HG03457 (cell line): ENCODE results near the gene EXOSC5.
"Not testable (repeated sequence)": the region's sequence is repeated elsewhere in the genome, so short reads cannot be mapped to it uniquely, and the experiment has no call there.

ENCODE experiments used
- ATAC-seq: cut with Tn5 transposase; IDR thresholded peaks from one replicate; pipeline ENCODE4 v1.9.1; 2021; ENCODE audit warnings: moderate number of reproducible peaks; ENCODE audit not compliant: unreplicated experiment

Gene EXOSC5

DNA sequence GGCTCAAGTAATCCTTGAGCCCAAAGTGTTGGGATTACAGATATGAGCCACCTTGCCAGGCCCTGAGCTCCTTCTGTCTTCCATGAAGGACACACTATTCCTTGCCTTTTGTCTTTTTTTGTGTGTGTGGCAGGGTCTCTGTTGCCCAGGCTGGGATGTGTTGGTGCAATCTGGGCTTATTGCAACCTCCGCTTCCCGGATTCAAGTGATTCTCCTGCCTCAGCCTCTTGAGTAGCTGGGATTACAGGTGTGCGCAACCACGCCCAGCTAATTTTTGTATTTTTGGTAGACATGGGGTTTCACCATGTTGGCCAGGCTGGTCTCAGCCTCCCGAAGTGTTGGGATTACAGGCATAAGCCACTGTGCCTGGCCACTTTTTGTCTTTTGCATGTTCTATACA is 11.7 kb upstream of the EXOSC5 start:
- ATAC-seq = not testable (repeated sequence)

DNA sequence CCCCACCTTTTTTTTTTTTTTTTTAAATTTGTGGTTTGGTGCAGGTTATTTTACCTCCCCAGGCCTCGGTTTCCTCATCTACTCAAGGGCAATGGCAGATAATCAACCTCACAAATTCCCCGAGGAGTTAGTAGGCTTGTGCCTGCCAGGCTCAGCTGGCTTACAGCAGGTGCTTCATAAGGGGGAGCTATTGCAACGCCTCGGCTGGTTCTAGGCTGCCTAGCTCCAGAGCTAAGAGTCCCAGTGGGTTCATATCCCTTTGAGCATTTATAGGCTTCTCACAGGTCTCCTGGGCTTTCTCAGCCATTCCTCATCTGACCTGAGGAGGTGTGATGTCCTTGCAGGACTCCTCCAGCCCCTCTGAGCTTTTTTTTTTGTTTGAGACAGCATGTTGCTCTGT is 11.1 kb upstream of the EXOSC5 start:
- no peak for ATAC-seq

DNA sequence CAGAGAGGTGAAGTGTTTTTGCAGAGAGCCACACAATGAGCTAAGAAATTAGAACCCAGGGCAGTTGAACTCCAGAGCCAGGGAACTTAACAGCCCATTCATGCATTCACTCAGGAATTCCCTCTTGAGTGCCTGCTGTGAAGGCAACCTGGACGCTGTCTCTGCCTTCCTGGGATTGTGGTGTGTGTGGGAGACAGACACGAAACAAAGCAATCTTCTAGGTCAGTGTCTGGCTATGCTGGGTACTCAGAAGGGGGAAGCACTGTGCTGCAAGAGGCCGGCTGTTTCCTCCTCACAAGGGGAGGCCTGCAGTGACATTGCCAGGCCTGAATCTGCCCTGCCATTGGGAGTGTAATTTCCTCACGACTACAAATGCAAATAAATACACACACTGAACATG is 10.1 kb upstream of the EXOSC5 start:
- no peak for ATAC-seq

DNA sequence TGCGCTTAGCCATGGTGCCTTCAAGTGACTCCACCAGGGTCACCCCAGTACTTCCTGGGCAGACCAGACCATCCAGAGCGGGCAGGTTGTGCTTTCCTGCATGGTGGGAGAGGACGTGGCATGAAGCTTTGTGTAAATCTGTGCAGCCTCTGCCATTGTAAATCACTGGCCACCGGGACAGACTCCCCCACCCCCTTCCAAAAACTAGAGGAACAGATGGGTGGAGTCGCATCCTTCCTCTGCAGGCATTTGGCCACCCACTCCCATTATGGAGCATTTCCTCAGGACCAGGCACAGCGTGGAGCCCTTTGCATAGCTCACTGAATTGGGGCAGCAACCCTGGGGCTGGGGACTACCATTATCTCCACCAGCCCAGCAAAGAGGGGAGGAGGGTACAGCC is 8.6 kb upstream of the EXOSC5 start:
- ATAC-seq = no peak

DNA sequence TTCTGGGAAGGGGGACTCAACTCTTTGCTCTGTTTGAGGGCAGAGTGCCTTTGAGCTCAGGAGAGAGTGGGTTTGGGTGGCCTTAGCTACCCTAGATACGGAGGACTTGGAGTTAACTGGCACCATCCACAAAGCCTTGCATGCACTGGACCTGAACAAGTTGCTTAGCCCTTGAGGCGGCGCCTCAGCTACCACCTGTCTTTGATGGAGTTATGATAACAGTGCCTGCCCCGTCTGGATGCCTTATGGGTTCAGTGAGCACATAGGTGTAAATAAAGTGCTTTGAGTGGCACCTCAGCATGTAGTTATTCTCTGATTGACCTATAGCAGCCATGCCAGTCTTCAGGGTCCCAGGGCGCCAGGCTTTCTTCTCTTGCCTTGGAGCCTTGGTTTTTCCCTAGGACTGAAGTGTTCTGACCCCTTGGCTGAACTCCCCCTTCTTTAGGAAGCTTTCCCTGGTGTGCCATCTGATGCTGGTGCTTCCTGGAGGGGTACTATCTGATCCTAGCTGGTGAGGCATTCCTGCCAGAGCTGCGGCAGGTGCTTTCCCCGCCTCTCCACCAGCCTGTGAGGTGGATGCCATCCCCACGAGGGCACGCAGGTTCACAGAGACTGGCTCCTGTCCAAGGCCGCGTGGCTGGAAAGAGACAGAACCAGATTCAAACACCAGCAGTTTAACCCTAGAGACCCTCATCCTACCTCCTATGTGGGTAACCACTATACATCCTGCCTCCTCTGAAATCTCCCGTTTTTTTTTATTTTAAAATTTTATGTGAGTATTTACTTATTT is 6.2 kb upstream of the EXOSC5 start:
- no peak for ATAC-seq

DNA sequence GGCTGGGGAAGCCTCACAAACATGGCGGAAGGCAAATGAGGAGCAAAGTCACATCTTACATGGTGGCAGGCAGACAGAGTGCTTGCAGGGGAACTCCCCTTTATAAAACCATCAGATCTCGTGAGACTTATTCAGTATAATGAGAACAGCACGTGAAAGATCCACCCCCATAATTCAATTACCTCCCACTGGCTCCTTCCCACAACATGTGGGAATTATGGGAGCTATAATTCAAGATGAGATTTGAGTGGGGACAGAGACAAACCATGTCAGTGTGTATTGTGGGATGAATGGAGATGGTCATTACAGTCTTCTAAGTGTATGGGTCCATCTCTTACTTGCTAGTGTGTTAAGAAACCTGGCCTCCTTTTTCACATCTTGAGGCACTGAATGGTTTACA is 4.9 kb upstream of the EXOSC5 start:
- ATAC-seq = no peak

DNA sequence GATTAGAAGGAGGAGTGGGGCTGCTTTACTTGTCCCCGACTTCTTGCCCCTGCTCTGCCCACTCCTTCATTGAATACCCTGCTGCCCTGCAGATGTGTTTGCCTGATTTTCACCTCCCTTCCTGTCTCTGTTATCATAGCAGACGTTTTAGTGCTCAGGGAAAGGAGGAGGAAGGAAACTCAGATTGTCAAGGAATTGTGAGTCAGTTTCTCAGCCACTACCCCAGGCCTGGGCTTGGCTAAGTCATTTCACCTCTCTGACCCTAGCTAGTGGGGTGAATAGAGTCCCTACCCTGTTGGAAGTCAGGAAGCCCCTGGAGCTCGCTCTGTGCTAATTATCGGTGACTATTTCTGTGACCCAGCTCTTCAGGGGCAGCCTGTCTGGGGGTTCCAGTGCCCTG is 4.3 kb upstream of the EXOSC5 start:
- ATAC-seq = no peak

DNA sequence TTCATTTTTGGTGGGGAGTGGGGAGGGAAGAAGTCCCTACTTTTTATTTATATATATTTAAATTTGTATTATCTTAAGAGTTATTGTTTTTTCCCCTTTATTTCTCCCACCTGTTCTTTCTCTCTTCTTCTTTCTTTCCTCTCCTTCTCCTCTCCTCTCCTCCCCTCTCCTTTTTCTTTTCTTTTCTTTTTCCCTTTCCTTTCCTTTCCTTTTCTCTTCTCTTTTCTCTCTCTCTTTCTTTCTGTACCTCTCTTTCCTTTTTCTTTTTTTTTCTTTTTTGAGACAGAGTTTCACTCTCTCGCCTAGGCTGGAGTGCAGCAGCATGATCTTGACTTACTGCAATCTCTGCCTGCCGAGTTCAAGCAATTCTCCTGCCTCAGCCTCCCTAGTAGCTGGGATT is 2.4 kb upstream of the EXOSC5 start:
- ATAC-seq = no peak

DNA sequence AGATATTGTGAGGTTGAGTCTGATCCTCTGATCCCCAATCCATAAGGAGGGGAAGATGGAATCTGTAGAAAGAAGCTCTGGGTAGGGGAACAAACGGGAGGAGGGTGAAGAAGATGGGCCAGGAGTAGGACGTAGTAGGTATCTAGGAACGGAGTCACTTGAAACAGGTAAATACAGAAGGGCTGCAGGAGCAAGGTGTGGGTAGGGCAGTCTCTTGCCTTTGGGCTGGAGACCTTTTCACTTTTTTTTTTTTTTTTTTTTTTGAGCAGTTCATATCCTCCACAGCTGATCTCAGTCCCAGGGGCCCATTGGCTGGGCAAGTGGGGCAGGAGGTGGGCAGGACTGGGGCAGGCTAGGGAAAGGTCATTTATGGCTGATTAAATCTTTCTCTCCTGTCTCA is 1.9 kb upstream of the EXOSC5 start:
- ATAC-seq = no peak

DNA sequence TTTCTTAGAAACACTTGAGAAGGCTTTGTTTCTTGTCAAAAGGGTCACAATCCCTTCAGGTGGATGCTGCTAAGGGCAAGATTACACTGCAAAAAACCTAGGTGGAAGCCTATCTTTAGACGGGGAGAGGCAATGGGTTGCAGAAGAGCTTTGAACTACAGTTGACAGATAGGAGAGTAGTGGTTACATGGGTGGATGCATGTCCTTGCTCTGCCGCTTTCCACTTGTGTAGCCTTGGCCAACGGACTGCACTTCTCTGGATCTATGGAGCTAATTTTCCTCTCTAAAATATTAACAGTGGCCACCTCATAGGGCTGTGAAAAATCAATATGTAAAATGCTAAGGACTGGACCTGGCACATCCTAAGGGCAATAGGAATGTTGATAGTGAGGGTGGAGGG is 1.4 kb upstream of the EXOSC5 start:
- ATAC-seq = no peak

DNA sequence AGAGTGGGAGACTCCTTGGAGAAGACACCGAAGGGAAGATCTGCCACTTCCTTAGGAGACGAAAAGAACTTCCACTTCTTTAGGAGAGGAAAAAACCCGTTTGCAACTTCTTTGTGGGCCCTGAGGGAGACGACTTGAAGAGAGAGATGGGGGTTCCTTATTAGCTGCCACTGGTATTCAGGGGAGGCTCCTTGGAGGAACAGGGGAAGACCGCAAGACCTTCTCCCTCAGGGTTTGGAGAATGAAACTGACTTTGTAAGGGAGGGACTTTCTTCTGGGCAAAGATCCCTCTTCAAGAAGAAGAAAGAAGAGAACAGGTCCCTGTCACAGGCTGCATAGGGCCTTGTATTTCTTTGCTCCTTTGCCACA is 875 bp upstream of the EXOSC5 start:
- no peak for ATAC-seq

DNA sequence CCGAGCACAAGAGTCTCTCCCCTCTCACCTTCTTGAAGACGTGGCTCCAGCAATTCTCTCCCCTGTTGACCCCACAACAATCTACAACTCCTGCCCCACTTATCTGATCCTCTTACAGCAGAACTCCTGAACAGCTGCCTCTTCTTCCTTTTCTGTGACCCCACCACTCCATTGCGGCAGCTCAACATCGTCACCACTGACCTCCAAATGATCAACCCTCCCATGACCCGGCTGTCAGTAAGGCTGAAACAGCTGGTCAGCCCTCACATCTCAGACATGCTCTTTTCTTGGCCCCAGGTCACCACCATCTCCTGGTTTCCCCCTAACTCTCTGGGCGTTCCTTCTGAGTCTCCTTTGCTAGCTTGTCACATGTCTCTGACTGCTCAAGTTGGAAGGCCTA is 1.8 kb downstream of the EXOSC5 start:
- no peak for ATAC-seq

DNA sequence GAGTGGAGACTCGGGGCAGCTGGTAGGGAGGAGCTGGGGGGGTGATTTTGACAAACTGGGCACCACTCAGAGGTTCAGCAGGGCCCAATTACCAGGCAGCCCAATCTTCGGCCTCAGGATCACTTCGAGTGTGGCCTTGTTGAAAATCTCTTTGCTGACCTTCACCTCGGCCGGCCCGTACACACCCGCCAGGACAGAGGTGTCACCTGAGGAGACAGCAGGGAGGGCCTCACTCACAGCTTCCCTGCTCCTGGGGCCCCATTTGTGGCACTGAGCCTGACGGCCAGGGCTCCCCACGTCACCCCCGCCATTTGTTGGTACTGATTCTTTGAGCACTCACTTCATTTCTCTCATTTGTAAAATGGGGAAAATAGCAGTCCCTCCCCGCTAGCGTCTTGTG is 4.4 kb downstream of the EXOSC5 start:
- ATAC-seq = no peak

DNA sequence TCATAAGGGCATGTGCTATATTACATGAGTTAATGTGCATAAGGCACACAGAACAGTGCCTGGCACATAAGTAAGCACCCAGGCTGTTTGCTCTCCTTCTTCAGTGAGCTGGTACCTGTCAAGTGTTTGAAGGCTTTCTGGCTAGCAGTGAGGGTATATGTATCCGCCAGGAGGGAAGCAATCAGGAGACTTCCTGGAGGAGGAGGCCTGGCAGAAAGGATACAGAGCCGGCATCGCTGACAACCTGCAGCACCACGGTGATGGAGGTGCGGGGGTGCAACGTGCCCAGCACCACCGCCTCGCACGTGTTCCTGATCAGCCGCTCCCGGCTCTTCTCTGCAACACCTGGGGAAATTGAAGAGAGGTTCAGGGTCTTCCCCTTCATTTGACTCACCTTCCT is 5.5 kb downstream of the EXOSC5 start:
- ATAC-seq = no peak

DNA sequence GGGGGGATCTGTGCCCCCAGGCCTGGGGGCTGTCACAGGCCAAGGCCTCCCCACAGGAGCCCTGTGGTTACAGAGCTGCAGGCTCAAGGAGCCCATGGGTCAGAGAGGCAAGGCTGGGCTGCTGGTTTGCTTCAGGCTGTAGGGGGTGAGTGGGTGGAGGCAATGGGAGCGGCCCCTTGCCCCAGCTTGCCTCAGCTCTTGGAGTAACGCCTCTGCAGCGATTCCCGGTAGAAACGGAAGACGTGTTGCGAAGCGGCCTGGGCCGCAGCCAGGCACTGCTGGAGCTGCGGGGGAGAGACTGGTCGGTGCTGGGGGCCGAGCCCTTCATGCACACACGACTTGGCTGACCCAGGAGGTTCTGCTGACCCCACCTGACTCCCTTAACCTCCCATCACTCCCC is 10.7 kb downstream of the EXOSC5 start:
- ATAC-seq = no peak

DNA sequence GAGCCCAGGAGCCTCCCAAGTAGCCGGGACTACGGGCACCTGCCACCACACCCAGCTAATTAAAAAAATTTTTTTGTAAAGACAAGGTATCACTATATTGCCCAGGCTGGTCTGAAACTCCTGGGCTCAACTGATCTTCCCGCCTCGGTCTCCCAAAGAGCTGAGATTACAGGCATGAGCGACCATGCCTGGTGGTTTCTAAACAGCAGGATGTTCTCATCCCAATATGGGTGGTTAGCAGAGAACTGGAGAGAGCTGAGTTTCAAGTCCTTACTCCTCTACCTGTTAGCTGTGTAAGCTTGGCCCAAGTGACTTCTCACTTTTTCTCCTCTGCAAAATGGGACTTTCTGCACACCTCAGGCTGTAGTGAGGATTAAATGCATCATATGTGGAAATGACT is 12.8 kb downstream of the EXOSC5 start:
- no peak for ATAC-seq

DNA sequence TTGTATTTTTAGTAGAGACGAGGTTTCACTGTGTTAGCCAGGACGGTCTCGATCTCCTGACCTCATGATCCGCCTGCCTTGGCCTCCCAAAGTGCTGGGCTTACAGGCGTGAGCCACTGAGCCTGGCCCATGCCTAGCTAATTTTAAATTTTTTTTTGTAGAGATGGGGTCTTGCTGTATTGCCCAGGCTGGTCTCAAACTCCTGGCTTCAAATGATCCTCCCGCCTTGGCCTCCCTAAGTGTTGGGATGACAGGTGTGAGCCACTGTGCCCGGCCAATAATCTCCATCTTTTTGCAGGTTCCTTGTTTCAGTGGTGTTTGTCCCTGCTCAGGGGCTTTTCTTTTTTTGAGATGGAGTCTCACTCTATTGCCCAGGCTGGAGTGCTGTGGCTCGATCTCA is 15.6 kb downstream of the EXOSC5 start:
- not testable (repeated sequence) for ATAC-seq

DNA sequence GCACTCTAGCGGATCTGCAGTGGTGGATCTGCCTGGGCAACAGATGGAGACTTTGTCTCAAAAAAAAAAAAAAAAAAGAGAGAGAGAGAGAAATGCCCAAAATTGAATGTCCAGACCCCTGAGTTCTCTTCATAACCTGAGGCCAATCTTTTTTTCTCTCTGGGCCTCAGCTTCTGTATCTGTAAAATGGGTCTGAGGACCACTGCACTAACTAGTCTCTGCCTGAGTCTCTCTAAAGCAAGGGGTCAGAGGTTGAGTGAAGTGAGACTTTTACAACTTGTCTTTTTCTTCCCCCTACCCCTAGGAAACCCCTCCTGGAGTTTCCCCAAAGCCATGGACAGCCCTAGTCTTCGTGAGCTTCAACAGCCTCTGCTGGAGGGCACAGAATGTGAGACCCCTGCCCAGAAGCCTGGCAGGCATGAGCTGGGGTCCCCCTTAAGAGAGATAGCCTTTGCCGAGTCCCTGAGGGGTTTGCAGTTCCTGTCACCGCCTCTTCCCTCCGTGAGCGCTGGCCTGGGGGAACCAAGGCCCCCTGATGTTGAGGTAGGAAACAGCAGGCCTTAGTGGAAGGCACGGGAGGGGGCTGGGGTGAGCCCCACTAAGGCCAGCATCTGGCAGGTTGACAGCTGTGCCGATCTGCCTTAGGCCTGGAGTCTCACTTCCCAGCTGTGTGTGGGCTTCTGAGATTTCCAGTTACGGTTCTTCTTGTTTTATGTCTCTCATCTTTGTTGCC is 19.0 kb downstream of the EXOSC5 start:
- ATAC-seq = no peak

DNA sequence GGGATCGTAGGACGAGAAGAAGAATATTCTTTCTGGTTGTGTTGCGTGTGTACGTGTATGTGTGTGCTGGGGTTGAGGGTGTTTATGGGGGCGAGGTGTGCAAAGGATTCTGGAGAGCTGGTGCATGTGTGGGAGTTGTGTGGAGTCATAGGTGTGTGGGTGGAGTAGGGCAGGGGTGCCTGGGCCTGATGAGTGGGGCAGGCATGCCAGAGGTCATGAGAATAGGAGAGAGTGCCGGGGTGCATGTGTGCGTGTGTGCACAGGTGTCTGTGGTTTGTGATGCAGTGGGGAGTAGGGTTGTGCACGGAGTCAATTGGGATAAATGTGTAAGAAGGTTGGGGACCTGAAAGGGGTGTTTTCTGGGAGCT is 20.2 kb downstream of the EXOSC5 start:
- ATAC-seq = no peak

DNA sequence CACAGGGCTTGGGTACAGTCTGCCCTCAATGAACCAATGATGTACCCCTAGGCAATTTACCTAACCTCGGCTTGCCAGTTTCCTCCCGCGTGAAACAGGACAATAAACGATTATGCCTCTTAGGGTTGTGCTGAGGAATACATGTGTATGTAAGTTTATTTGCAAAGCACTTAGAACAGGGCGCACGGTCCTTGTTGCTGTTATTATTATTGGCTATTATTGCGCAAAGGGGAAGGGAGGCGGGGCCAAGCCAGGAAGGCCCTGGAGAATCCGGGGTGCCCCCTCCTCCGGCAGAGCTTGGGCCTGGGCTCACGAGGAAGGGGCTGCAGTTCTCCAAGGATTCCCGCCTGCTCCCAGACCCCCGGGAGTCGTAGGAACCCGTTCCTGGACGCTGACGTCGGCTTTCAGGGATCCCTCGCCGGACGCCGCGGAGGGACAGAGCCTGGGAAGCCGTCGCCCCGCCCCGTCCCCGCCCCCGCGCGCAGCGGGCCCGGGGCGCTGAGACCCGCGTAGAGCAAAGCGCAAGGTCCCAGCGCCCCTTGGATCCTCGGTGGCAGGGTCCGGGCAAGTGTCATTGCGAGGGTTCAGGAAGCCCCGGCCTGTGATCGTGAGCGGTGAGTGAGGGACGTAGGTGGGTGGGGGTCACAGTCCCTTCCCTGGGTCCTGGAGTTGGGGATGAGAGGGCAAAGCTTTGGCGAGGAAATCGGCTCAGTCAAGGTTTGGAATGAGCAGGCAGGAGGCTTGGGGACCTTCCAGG is 20.7 kb downstream of the EXOSC5 start, which contains the start of gene TMEM91:
TMEM91 (plus strand) TSS at position 293 of the 757 bp plus-strand sequence. CDS start 1,777 bp downstream, outside the sequence.
- ATAC-seq = no peak

DNA sequence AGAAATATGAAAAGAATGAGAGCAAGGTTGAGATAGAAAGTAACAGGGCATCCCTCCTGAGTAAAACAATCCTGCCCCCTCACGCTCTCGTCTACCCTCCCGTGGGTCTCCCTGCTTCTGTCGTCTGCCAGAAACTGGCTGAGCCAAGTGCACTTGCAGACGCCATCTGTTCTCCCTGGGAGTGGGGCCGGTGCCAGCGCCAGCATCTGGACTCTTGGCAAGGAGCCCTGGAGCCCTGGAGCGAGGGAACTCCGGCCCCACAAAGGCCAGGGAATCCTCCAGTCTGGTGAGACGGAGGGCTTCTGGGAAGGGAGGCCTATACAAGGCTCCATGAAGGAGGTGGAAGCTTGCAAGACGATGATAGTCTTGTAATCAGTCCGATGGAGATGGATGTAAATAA is 23.2 kb downstream of the EXOSC5 start:
- no peak for ATAC-seq

DNA sequence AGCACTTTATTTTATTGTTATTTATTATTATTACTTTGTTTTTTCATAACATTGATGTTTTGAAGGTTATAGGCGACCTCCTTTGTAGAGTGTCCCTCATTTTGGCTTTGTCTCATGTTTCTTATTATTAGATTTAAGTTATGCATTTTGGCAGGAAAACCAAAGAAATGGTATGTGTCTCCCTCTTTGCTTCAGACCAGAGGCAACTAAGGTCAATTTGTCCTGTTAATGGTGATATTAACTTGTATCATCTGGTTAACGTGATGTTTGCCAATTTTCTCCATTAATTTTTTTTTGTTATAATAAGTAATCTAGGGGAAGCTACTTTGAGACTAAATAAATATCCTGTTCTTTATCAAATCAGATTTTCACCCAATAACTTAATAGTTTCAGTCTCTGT is 24.7 kb downstream of the EXOSC5 start:
- ATAC-seq = no peak
